GM18519 (cell line): ENCODE results near the gene LHFPL3.
"Not testable (repeated sequence)": the region's sequence is repeated elsewhere in the genome, so short reads cannot be mapped to it uniquely, and the experiment has no call there.

Experiments used
- ATAC-seq: cut with Tn5 transposase; IDR thresholded peaks from one replicate; pipeline ENCODE4 v1.9.1; 2021; ENCODE audit warnings: mild to moderate bottlenecking, moderate library complexity; ENCODE audit not compliant: unreplicated experiment, low FRiP score

LHFPL3 gene

GRCh38 chr7:104563350-104563901 lies 235.0 kb downstream of the LHFPL3 start:
- ATAC-seq: not testable (repeated sequence)

GRCh38 chr7:104569751-104570150 lies 241.3 kb downstream of the LHFPL3 start:
- no peak for ATAC-seq

DNA sequence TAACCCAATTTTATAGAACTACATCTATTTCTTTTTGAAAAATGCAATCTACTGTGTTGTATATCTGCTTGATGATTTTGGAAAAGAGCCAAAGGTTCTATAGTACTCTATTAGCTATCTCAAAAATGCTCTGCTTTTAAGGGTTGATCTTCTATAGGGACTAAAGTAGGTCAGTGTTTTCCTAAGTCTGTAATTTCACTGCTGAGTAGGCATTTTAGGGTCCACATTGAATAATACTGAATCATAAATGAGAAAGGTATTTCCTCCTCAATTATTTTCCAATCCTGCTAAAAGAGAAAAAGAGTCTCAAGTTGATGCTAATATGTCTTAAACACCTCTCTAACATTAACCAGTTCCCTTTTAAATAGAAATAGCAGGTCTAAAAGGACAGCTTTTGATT lies 244.2 kb downstream of the LHFPL3 start:
- ATAC-seq: no peak

- ATAC-seq: no peak
Measured at GRCh38 chr7:104584620-104585019, 256.2 kb downstream of the LHFPL3 start.

- ATAC-seq: not testable (repeated sequence)
Measured at GRCh38 chr7:104595591-104595990, 267.2 kb downstream of the LHFPL3 start.

- no peak for ATAC-seq
Measured at GRCh38 chr7:104603957-104604356, 275.6 kb downstream of the LHFPL3 start.

GRCh38 chr7:104604706-104605105 lies 276.3 kb downstream of the LHFPL3 start:
- no peak for ATAC-seq

GRCh38 chr7:104621321-104621720 lies 292.9 kb downstream of the LHFPL3 start:
- ATAC-seq: no peak

DNA sequence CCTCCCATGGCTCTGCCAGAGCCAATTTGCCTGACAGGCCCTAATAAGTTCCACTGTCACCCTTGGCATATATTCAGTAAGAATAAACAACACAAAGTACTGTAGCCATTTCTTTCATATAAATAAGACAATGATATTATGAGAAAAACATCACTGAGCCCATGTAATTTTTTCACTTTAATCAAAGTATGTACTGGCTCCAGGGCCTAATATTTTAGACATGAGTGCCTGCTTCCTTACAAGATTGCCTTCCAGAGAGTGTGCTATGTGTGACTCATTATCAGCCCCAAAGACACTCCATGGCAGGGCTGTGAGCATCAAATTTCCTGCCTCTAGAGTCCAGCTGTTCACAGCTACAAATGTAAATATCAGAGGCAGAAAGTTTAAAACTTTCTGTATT lies 297.6 kb downstream of the LHFPL3 start:
- ATAC-seq: no peak

GRCh38 chr7:104627516-104627915 lies 299.1 kb downstream of the LHFPL3 start:
- ATAC-seq: no peak

- ATAC-seq: no peak
Measured at GRCh38 chr7:104628017-104628416, 299.6 kb downstream of the LHFPL3 start.

DNA sequence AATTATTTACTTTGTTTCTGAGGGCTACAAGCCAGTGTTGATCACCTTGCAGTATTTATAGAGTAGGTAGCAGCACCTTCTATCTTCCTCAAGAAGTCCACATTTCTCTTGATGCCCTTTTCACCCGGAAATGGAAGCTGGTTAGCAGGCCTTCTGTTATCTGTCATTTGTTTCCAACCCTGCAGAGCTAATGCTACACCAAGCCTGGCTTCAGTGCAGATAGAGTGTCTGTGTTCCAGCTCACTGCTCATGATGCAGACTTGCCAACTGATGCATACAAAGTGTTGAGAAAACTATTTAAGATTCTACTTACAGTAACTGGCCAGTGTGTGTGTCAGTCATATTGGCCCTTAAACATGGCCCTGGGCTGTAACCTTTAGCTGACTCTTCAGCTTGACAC lies 301.0 kb downstream of the LHFPL3 start:
- no peak for ATAC-seq

DNA sequence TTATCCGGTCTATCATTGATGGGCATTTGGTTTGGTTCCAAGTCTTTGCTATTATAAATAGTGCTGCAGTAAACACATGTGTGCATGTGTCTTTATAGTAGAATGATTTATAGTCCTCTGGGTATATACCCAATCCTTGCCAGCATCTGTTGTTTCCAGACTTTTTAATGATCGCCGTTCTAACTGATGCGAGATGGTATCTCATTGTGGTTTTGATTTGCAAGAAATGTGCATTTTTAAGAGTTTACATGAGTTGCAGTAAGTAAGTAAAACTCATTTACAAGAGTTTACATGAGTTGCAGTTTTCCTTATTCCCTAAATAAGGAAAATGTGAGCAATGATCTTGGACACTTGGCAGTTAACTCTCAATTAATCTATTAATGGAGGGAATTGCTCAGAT lies 312.1 kb downstream of the LHFPL3 start:
- no peak for ATAC-seq

DNA sequence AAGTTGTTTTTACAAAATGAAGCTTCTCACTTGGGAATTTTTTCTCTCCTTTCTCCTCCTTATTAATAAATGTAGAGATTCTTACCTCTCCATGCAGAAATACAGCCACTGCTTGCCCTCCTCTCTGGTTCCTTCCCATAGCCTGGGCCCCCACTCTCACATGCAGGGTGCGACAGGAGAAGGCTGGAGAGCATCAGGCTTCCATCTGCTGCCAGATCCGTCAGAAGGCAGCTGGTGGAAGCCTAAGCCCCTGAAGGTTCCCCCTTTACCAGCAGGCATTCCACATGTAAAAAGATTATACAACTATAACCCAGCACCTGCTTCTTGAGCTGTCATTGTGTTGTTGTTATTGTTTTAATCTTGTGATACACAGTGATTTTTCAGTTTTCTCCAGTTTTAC lies 314.2 kb downstream of the LHFPL3 start:
- no peak for ATAC-seq

DNA sequence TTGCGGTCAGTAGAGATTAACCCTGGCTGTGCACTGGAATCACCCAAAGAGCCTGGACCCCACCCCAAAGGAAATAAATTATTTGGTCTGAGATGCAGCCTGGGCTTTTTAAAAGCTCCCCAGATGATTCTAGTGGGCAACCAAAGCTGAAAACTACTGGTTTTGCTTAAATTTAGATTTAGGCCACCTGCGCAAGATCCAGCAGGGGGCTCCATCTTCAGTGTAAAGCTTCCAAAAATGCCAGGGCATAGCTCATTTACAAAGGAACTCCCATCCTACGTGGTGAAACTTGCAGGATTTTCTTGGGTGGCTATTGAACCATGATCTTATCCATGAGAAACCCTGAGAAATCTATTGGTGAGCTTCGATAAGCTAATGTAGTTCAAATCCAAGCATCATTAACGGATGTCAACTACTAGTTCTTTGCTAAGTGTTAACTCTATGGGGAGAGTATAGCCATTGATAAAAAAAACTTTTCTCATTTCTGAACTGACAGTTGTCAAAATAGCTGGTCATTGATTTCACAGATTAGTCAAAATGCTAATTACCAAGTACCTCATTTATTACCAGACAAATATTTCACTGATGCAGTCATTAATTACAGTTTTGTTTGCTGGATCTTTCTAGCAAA lies 315.3 kb downstream of the LHFPL3 start:
- no peak for ATAC-seq

GRCh38 chr7:104650991-104651640 lies 322.7 kb downstream of the LHFPL3 start:
- ATAC-seq: no peak

GRCh38 chr7:104652434-104652833 lies 324.0 kb downstream of the LHFPL3 start:
- no peak for ATAC-seq

- ATAC-seq: no peak
Measured at GRCh38 chr7:104652865-104653264, 324.5 kb downstream of the LHFPL3 start.

GRCh38 chr7:104653825-104654401 lies 325.5 kb downstream of the LHFPL3 start:
- ATAC-seq: no peak

- no peak for ATAC-seq
Measured at GRCh38 chr7:104655592-104655991, 327.2 kb downstream of the LHFPL3 start.

- ATAC-seq: no peak
Measured at GRCh38 chr7:104656467-104656866, 328.1 kb downstream of the LHFPL3 start.

- ATAC-seq: no peak
Measured at GRCh38 chr7:104657134-104657533, 328.7 kb downstream of the LHFPL3 start.
